CD4-positive, alpha-beta T cell (primary cell): Measurements from ENCODE around the gene RBM26. TPM values are rescaled to one million over a fixed set of nuclear protein-coding genes. Genes with fewer than 3 reads are reported as not detected.
A peak's percentile ranks its signal among the peaks of the same experiment; 100 is the strongest.

Source experiments
- ATAC-seq: fragments of 200-7000 bp; cut with Tn5 transposase; one replicate; pipeline ENCODE4 v1.10.0; 2022; ENCODE audit warnings: mild to moderate bottlenecking; ENCODE audit not compliant: poor library complexity
- CTCF ChIA-PET: fragments of 350-600 bp; sonication (Branson Sonifier 250); formaldehyde crosslinking; loops from one replicate; lab custom pipeline; 2021; ENCODE audit warnings: antibody characterized with exemption, inconsistent platforms; lab: Charles Lee
- POLR2A ChIA-PET: fragments of 350-600 bp; sonication (Branson Sonifier 250); formaldehyde crosslinking; loops from one replicate; lab custom pipeline; 2021; ENCODE audit warnings: antibody characterized with exemption, inconsistent platforms; lab: Charles Lee
- DNase-seq, 14 experiments: peaks; one replicate each; pipeline ENCODE4 v3.0.0-alpha.2; 2013 to 2020; ENCODE audit warnings: mixed read lengths in 2 of 14
- H3K27ac ChIP-seq, 2 donors: one replicate each; pipeline versions ENCODE4 v1.5.1 to v1.7.0; 2013; ENCODE audit warnings: low read length in 2 of 2, low read depth in 1 of 2, mild to moderate bottlenecking in 1 of 2
- H3K27me3 ChIP-seq, 2 experiments: 1 replicate in 1 of 2; 2 replicates in 1 of 2; pipeline versions ENCODE4 v1.6.1 to v1.7.0; 2013; ENCODE audit warnings: low read length in 2 of 2, control low read depth in 1 of 2, mild to moderate bottlenecking in 1 of 2, moderate library complexity in 1 of 2; ENCODE audit not compliant: insufficient read depth in 2 of 2, control insufficient read depth in 1 of 2
- H3K36me3 ChIP-seq: one replicate; pipeline ENCODE4 v1.6.1; 2013; ENCODE audit warnings: low read length, control low read depth; ENCODE audit not compliant: insufficient read depth
- H3K4me1 ChIP-seq: one replicate; pipeline ENCODE4 v1.6.1; 2013; ENCODE audit warnings: low read length, control low read depth; ENCODE audit not compliant: insufficient read depth
- H3K4me3 ChIP-seq: one replicate; pipeline ENCODE4 v1.5.1; 2013; ENCODE audit warnings: mild to moderate bottlenecking, low read length, moderate library complexity
- H3K9me3 ChIP-seq, 2 experiments: 1 replicate in 1 of 2; 2 replicates in 1 of 2; pipeline versions ENCODE4 v1.6.1 to v1.7.0; 2013; ENCODE audit warnings: low read length in 2 of 2, mild to moderate bottlenecking in 2 of 2, control low read depth in 1 of 2, moderate library complexity in 1 of 2; ENCODE audit not compliant: control insufficient read depth in 1 of 2, insufficient read depth in 1 of 2
- H3K27ac Mint-ChIP-seq: one replicate; pipeline ENCODE4 v1.8.0; 2020; ENCODE audit warnings: mixed read lengths
- H3K27me3 Mint-ChIP-seq: one replicate; pipeline ENCODE4 v1.8.0; 2021; ENCODE audit warnings: mixed read lengths
- H3K36me3 Mint-ChIP-seq: one replicate; pipeline ENCODE4 v1.8.0; 2021; ENCODE audit warnings: low read depth, mixed read lengths
- H3K4me1 Mint-ChIP-seq: one replicate; pipeline ENCODE4 v1.8.0; 2021; ENCODE audit warnings: low read depth, mixed read lengths
- H3K4me3 Mint-ChIP-seq: one replicate; pipeline ENCODE4 v1.8.0; 2020; ENCODE audit warnings: mild to moderate bottlenecking, mixed read lengths
- H3K9me3 Mint-ChIP-seq: one replicate; pipeline ENCODE4 v1.8.0; 2020; ENCODE audit warnings: mixed read lengths
- CTCF ChIP-seq: fragments of 200-600 bp; IDR thresholded peaks from one replicate; pipeline ENCODE4 v1.8.0; 2022; ENCODE audit warnings: antibody characterized with exemption, mild to moderate bottlenecking
- intact Hi-C, 2 experiments: fragments of 100-400 bp; cut with DNase I in 1 of 2; cut with micrococcal nuclease in 1 of 2; formaldehyde crosslinking; loops; one replicate each; pipeline versions ENCODE4 v1.15.1 to v1.9.0; 2023 to 2025; cut with DNase I, micrococcal nuclease
- total RNA-seq, 174 experiments: library from RNA in 2 of 174; stranded (reverse) in 2 of 174; gene quantifications; one replicate each; pipeline ENCODE4 v1.2.3 and lab custom pipeline; 2021 to 2026

Gene RBM26
- total RNA-seq, 2 experiments from 2014 or later = 67.3 to 68.0 TPM

- no peak overlapping the region for H3K4me3 ChIP-seq
- no peaks in the 10 kb centered on the region for H3K27me3 ChIP-seq
- H3K36me3 ChIP-seq = peaks cover 27% of the 10 kb centered on the region
- Mint-ChIP-seq H3K9me3 (peaks cover 6% of the 10 kb centered on the region), H3K27me3 (no peaks in the 10 kb centered on the region), H3K4me1 (peaks cover 69% of the 10 kb centered on the region), H3K36me3 (peaks cover 78% of the 10 kb centered on the region), H3K27ac (peak overlapping the region; percentile 32), H3K4me3 (peak overlapping the region; percentile 9)
- POLR2A ChIA-PET = interaction anchor here (0.6 to 1.5 kb wide), 2 partner anchors 8 to 789 kb away, joined by 3 to 4 read pairs; partner anchors contain the start of gene RBM26
- H3K27ac ChIP-seq = no peak overlapping the region
- CTCF ChIA-PET = no interaction called here
- DNase-seq = no peak
- intact Hi-C loops = loop anchor here in 1 of 2 experiments (10.0 kb wide), 2 partner anchors 53 to 743 kb away; partner anchors contain the start of gene OBI1
- H3K4me1 ChIP-seq = peaks cover 25% of the 10 kb centered on the region
- peaks cover 0 to 3% of the 10 kb centered on the region in 2 experiments for H3K9me3 ChIP-seq
- no peak for ATAC-seq
- TF ChIP-seq CTCF = no peak
These were observed 7.9 kb downstream of the RBM26 start for GRCh38 chr13:79398127-79398526.

- DNase-seq (no peak), ATAC-seq (no peak)
- Histone ChIP-seq H3K36me3 (peaks cover 27% of the 10 kb centered on the region), H3K27ac (no peak overlapping the region), H3K4me1 (peaks cover 28% of the 10 kb centered on the region), H3K9me3 (peaks cover 0 to 3% of the 10 kb centered on the region in 2 experiments), H3K27me3 (no peaks in the 10 kb centered on the region), H3K4me3 (no peak overlapping the region)
- intact Hi-C loops = loop anchor here in 1 of 2 experiments (10.0 kb wide), 2 partner anchors 51 to 741 kb away; partner anchors contain the start of gene OBI1
- peak overlapping the region; percentile 8 for H3K4me3 Mint-ChIP-seq
- peaks cover 62% of the 10 kb centered on the region for H3K36me3 Mint-ChIP-seq
- no peak for TF ChIP-seq CTCF
- peak overlapping the region; percentile 84 for H3K27ac Mint-ChIP-seq
- POLR2A ChIA-PET = interaction anchor here (1.0 kb wide), 1 partner anchor 10 kb away, joined by 4 read pairs; the partner anchor contains the start of gene RBM26
- H3K9me3 Mint-ChIP-seq = peaks cover 6% of the 10 kb centered on the region
- H3K4me1 Mint-ChIP-seq = peaks cover 75% of the 10 kb centered on the region
- H3K27me3 Mint-ChIP-seq = no peaks in the 10 kb centered on the region
- CTCF ChIA-PET = no interaction called here
These were observed 10.2 kb downstream of the RBM26 start for GRCh38 chr13:79395881-79396280.

GRCh38 chr13:79393564-79394249, 12.3 kb downstream of the RBM26 start:
- Histone ChIP-seq H3K27ac (peak overlapping the region; percentile 63 to 65), H3K27me3 (no peaks in the 10 kb centered on the region), H3K4me1 (peaks cover 28% of the 10 kb centered on the region), H3K36me3 (peaks cover 14% of the 10 kb centered on the region), H3K9me3 (peaks cover 0 to 3% of the 10 kb centered on the region in 2 experiments), H3K4me3 (peak overlapping the region; percentile 42)
- POLR2A ChIA-PET = interaction anchor here (1.1 to 2.2 kb wide), 5 partner anchors 9 to 199 kb away, joined by 4 to 43 read pairs (median 10); partner anchors contain the start of genes NDFIP2 and RBM26
- peak overlapping the region; percentile 86 for H3K4me3 Mint-ChIP-seq
- H3K36me3 Mint-ChIP-seq = peaks cover 47% of the 10 kb centered on the region
- DNase-seq (peak in 13 of 14 experiments; percentile 12 to 75 (median 41)), ATAC-seq (peak; percentile 62)
- intact Hi-C loops = loop anchor here (1.0 to 10.0 kb wide), 5 partner anchors 12 to 1256 kb away; partner anchors contain the start of genes OBI1 (in 1 of the 2) and RBM26 (in 1 of the 2)
- H3K9me3 Mint-ChIP-seq = peaks cover 6% of the 10 kb centered on the region
- H3K27me3 Mint-ChIP-seq = no peaks in the 10 kb centered on the region
- TF ChIP-seq CTCF = no peak
- H3K27ac Mint-ChIP-seq = peak overlapping the region; percentile 84
- H3K4me1 Mint-ChIP-seq = peaks cover 75% of the 10 kb centered on the region
- CTCF ChIA-PET = interaction anchor here (0.7 to 1.0 kb wide), 3 partner anchors 8 to 30 kb away, joined by 3 read pairs; no protein-coding TSS in a partner anchor
